Keratinocyte (primary cell): Measurements from ENCODE around the gene SLC1A2. TPM values are rescaled to one million over a fixed set of nuclear protein-coding genes. Genes with fewer than 3 reads are reported as not detected.

ENCODE experiments used
- DNase-seq: peaks from one replicate; pipeline ENCODE4 v3.0.0-alpha.2; 2011; ENCODE audit warnings: low read depth, missing footprints, low spot score
- FAIRE-seq: peaks from 2 replicates; lab custom pipeline; 2011; peaks lifted over from hg19 to GRCh38; lab: Jason Lieb, UNC
- H2AFZ ChIP-seq: 2 replicates; pipeline ENCODE4 v1.6.0; 2012; ENCODE audit warnings: low read length, control low read depth, inconsistent platforms; ENCODE audit not compliant: control insufficient read depth
- H3K27ac ChIP-seq: 2 replicates; pipeline ENCODE4 v1.5.1; 2011; ENCODE audit warnings: low read length; ENCODE audit not compliant: control insufficient read depth, insufficient read depth
- H3K27me3 ChIP-seq: 3 replicates; pipeline ENCODE4 v1.6.0; 2011; ENCODE audit warnings: low read length; ENCODE audit not compliant: control insufficient read depth, insufficient read depth; ENCODE audit errors: extremely low read depth
- H3K36me3 ChIP-seq, 2 experiments: 2 replicates in 1 of 2; 3 replicates in 1 of 2; pipeline ENCODE4 v1.5.1; 2011; ENCODE audit warnings: low read length in 2 of 2, mild to moderate bottlenecking in 1 of 2; ENCODE audit not compliant: control insufficient read depth in 2 of 2, insufficient read depth in 2 of 2; ENCODE audit errors: extremely low read depth in 1 of 2
- H3K4me1 ChIP-seq: 3 replicates; pipeline ENCODE4 v1.5.1; 2011; ENCODE audit warnings: low read length; ENCODE audit not compliant: control insufficient read depth, insufficient read depth; ENCODE audit errors: extremely low read depth
- H3K4me2 ChIP-seq: 3 replicates; pipeline ENCODE4 v1.6.0; 2011; ENCODE audit warnings: low read depth, low read length; ENCODE audit not compliant: control insufficient read depth, insufficient read depth; ENCODE audit errors: extremely low read depth
- H3K4me3 ChIP-seq, 3 experiments: fragments of 200-600 bp in 1 of 3; sonication (generic) in 1 of 3; 2 replicates in 2 of 3; 3 replicates in 1 of 3; pipeline ENCODE4 v1.5.1; 2011 to 2016; ENCODE audit warnings: low read length in 3 of 3, mild to moderate bottlenecking in 3 of 3, control low read depth in 2 of 3, inconsistent platforms in 1 of 3, low read depth in 1 of 3, mixed read lengths in 1 of 3, mixed run types in 1 of 3, moderate library complexity in 1 of 3; ENCODE audit not compliant: control insufficient read depth in 2 of 3, insufficient read depth in 2 of 3; ENCODE audit errors: extremely low read depth in 1 of 3
- H3K79me2 ChIP-seq: 2 replicates; pipeline ENCODE4 v1.6.0; 2012; ENCODE audit warnings: low read length; ENCODE audit not compliant: control insufficient read depth, insufficient read depth
- H3K9ac ChIP-seq: 3 replicates; pipeline ENCODE4 v1.6.0; 2011; ENCODE audit warnings: low read length; ENCODE audit not compliant: control insufficient read depth, insufficient read depth; ENCODE audit errors: extremely low read depth
- H3K9me1 ChIP-seq: 3 replicates; pipeline ENCODE4 v1.6.0; 2011; ENCODE audit warnings: low read length; ENCODE audit not compliant: control insufficient read depth, insufficient read depth; ENCODE audit errors: extremely low read depth
- H3K9me3 ChIP-seq: 2 replicates; pipeline ENCODE4 v1.5.1; 2012; ENCODE audit warnings: low read depth, low read length; ENCODE audit not compliant: control insufficient read depth
- H4K20me1 ChIP-seq: 3 replicates; pipeline ENCODE4 v1.6.0; 2011; ENCODE audit warnings: low read length; ENCODE audit not compliant: control insufficient read depth, insufficient read depth; ENCODE audit errors: extremely low read depth
- EZH2 ChIP-seq: IDR thresholded peaks from one replicate; pipeline ENCODE4 v1.6.1; 2012; ENCODE audit warnings: inconsistent platforms, mild to moderate bottlenecking, low read length, moderate library complexity
- dilution Hi-C: fragments of 300-500 bp; cut with MboI; formaldehyde crosslinking; loops from one replicate; pipeline ENCODE4 v1.7.0; 2020; ENCODE audit warnings: low sequenced_read_pairs; ENCODE audit not compliant: extremely low pct_ligation_motif_present
- polyA plus RNA-seq, 5 experiments: library from polyadenylated mRNA; depleted of rRNA in 3 of 5; stranded (reverse) in 3 of 5; stranded (forward) in 1 of 5; unstranded in 1 of 5; fragments of >200 nt; gene quantifications; 1 replicate in 1 of 5; 2 replicates in 3 of 5; 3 replicates in 1 of 5; pipeline versions ENCODE4 v1.2.1 to v1.2.3, GENCODE V29; 2011 to 2012; ENCODE audit warnings: missing spikeins in 2 of 5, low read depth in 1 of 5, low replicate concordance in 1 of 5
- TF ChIP-seq, protein P1 (sequence below), 3 experiments: IDR thresholded peaks in 1 of 3; conservative IDR thresholded peaks in 1 of 3; optimal IDR thresholded peaks in 1 of 3; 2 replicates in 2 of 3; 3 replicates in 1 of 3; pipeline versions ENCODE3 to v1.5.1; 2011; ENCODE audit warnings: low read length in 3 of 3, mild to moderate bottlenecking in 3 of 3, moderate library complexity in 2 of 3, control low read depth in 1 of 3, inconsistent platforms in 1 of 3; ENCODE audit not compliant: insufficient read depth in 2 of 3; ENCODE audit errors: extremely low read depth in 1 of 3

Gene SLC1A2
- polyA plus RNA-seq, 1 donor (not counting 4 experiments of a cell fraction or from before 2014, with no cell fraction given) = under 0.01 TPM

DNA sequence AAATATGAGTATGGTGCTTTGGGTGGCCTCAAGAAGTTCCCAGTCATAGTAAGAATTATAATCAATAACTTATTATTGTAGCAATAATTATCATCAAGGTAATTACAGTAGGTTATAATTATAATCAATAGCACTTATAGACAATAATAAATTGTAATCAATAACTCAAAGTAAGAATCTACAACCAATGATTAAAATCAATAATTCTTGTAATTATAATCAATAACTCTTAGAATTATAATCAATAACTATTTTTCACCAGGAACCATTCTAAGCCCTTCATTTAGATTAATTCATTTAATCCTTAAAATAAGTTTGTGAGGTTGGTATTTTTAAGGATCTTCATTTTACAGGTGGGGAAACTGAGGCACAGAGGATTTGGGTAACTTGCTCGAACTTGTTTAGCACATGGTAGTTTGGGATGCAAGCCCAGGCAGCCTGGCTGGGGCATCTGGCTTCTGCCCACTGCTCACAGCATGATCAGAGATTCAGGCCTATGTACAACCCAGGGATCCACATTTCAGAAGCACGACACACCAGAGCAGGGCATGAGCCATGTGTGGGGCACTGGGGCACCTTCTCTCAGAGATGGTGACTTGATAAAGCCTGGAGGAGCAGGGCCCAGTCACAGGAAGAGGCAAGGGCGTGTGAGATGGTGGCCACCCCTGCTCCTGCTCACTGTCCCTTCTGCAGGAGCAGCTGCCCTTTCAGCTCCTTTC is 46.6 kb downstream of the SLC1A2 start:
- H3K9me1 ChIP-seq = no peaks in the 10 kb centered on the region
- dilution Hi-C loops = no loop called here
- no peaks in the 10 kb centered on the region for H3K9me3 ChIP-seq
- H4K20me1 ChIP-seq = no peaks in the 10 kb centered on the region
- no peaks in the 10 kb centered on the region for H3K27me3 ChIP-seq
- no peak overlapping the region for H2AFZ ChIP-seq
- no peaks in the 10 kb centered on the region for H3K4me1 ChIP-seq
- FAIRE-seq (no peak), DNase-seq (no peak)
- no peak overlapping the region for H3K4me3 ChIP-seq
- H3K9ac ChIP-seq = no peak overlapping the region
- TF ChIP-seq, protein P1, sequence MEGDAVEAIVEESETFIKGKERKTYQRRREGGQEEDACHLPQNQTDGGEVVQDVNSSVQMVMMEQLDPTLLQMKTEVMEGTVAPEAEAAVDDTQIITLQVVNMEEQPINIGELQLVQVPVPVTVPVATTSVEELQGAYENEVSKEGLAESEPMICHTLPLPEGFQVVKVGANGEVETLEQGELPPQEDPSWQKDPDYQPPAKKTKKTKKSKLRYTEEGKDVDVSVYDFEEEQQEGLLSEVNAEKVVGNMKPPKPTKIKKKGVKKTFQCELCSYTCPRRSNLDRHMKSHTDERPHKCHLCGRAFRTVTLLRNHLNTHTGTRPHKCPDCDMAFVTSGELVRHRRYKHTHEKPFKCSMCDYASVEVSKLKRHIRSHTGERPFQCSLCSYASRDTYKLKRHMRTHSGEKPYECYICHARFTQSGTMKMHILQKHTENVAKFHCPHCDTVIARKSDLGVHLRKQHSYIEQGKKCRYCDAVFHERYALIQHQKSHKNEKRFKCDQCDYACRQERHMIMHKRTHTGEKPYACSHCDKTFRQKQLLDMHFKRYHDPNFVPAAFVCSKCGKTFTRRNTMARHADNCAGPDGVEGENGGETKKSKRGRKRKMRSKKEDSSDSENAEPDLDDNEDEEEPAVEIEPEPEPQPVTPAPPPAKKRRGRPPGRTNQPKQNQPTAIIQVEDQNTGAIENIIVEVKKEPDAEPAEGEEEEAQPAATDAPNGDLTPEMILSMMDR (optimal IDR thresholded peaks at IDR 0.05 in 1 of 3, IDR thresholded peaks at IDR 0.05 in 1 of 3, conservative IDR thresholded peaks at IDR 0.05 in 1 of 3; ENCODE audit: extremely low read depth in 1 of 3, insufficient read depth in 2 of 3, low read length in 3 of 3) = no peak
- no peak for TF ChIP-seq EZH2
- no peaks in the 10 kb centered on the region for H3K36me3 ChIP-seq
- no peak overlapping the region for H3K27ac ChIP-seq
- H3K4me2 ChIP-seq = no peak overlapping the region
- no peaks in the 10 kb centered on the region for H3K79me2 ChIP-seq

- TF ChIP-seq EZH2 = no peak
- Histone ChIP-seq H3K9me3 (peaks cover 2% of the 10 kb centered on the region), H3K9ac (no peak overlapping the region), H3K4me1 (no peaks in the 10 kb centered on the region), H2AFZ (no peak overlapping the region), H4K20me1 (no peaks in the 10 kb centered on the region), H3K79me2 (no peaks in the 10 kb centered on the region), H3K27me3 (no peaks in the 10 kb centered on the region), H3K27ac (no peak overlapping the region), H3K4me3 (no peak overlapping the region), H3K9me1 (no peaks in the 10 kb centered on the region), H3K36me3 (no peaks in the 10 kb centered on the region), H3K4me2 (no peak overlapping the region)
- FAIRE-seq (no peak), DNase-seq (no peak)
- dilution Hi-C loops = no loop called here
Measured at GRCh38 chr11:35367491-35367890, 51.9 kb downstream of the SLC1A2 start.

- Histone ChIP-seq H2AFZ (no peak overlapping the region), H3K9me1 (no peaks in the 10 kb centered on the region), H3K9ac (no peak overlapping the region), H3K79me2 (no peaks in the 10 kb centered on the region), H3K27me3 (no peaks in the 10 kb centered on the region), H3K27ac (no peak overlapping the region), H3K4me1 (no peaks in the 10 kb centered on the region), H3K36me3 (no peaks in the 10 kb centered on the region), H3K9me3 (peaks cover 2% of the 10 kb centered on the region), H3K4me3 (no peak overlapping the region), H4K20me1 (no peaks in the 10 kb centered on the region), H3K4me2 (no peak overlapping the region)
- FAIRE-seq (no peak), DNase-seq (no peak)
- TF ChIP-seq, protein P1 (optimal IDR thresholded peaks at IDR 0.05 in 1 of 3, IDR thresholded peaks at IDR 0.05 in 1 of 3, conservative IDR thresholded peaks at IDR 0.05 in 1 of 3; ENCODE audit: extremely low read depth in 1 of 3, insufficient read depth in 2 of 3, low read length in 3 of 3) = no peak
- TF ChIP-seq EZH2 = no peak
- dilution Hi-C loops = no loop called here
Measured at GRCh38 chr11:35366798-35367197, 52.6 kb downstream of the SLC1A2 start.
